T follicular helper cell (primary cell): ENCODE data around the gene MGST2.

Experiments
- DNase-seq: peaks from one replicate; pipeline ENCODE4 v3.0.0-alpha.2; 2020; ENCODE audit warnings: low read depth

The MGST2 gene

DNA sequence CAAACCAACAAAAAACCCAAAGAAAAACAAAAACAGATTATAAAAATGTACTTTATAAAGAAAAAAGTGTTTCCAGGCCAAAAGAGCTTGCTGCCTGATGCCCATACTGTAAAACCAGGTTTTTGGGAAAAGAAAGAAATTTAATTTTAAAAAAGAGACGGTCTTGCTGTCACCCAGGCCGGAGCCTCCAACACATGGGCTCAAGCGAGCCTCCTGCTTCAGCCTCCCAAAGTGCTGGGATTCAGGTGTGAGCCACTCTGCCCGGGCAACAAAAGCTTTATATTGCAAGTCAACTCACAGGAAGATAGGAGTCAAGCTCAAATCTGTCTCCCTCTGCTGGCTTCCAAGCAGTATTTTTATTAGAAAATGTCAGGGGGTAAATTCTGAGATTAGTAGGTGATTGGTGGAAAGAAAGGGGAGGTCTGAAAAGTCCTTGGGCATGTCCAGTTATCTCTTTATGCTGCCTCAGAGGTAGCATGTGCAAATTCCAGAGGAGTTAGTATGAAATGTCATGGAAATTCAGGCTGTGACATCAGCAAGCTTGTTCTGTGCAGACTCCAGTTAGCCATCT, 39.4 kb downstream of the MGST2 start:
- no peak for DNase-seq

DNA sequence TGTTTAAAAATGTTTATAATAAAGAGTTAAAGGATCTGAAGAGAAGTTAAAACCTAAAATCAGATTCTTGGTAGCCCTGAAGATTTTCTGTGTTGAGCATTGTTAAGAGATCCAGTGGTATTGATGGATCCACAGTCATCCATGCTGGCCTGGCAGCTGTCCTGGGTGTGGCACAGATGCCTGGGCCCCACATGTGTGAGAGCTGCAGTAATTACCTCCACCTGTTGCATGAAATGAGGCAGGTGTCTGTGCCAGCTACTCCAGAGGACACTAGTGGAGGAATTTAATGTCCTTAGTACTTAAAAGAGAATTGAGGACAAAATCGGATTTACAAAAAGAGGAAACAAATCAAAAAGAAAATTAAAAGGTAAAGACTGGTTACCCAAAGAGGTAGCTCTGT, 44.0 kb downstream of the MGST2 start:
- DNase-seq = no peak

DNA sequence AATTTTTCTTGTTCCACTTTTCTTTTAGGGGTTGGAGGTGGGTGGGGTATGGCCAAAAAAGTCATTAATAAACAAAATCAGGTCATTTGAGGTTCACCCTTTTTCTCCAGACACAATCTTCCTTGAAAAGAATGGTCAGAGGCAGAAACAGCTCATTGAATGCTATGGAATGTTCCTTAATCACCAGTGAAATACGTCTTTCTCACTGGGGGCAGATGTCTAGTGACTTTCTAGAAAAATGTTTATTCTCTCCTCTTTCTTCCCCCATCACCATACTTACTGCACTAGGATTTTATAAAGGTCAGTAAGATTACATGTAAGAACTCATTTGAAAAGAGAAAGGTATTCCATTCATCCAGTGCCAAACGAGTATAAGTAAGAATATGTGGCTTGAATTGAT, 44.5 kb downstream of the MGST2 start:
- no peak for DNase-seq

DNA sequence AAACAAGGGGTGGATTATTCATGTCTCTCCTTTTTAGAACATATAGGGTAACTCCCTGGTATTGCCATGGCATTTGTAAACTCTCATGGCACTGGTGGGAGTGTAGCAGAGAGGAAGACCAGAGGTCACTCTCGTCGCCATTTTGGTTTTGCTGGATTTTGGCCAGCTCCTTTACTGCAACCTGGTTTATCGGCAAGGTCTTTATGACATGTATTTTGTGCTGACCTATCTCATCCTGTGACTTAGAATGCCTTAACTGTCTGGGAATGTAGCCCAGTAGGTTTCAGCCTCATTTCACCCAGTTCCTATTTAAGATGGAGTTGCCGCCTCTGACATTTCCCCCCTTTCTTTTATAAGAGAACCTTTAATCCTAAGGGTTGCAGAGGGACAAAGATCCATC, 45.8 kb downstream of the MGST2 start:
- DNase-seq = no peak

DNA sequence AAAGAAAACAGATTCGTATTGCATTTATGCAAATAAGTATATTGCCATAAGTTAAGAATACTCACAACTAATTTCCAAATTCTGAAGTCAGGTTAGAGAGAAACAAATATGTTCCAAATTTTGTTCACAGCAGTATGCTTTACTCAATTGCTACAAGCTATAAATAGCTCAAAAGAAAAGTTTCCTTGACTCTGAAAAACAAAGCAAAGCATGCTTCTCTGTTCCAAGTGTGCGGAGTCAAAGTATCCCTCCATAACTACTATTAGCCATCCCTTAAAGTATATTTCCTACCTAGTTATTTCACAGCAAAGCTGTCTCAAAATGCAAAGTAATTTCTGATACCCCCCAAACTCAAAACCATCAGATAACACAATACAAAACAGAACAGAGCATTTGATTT, 47.3 kb downstream of the MGST2 start:
- no peak for DNase-seq

DNA sequence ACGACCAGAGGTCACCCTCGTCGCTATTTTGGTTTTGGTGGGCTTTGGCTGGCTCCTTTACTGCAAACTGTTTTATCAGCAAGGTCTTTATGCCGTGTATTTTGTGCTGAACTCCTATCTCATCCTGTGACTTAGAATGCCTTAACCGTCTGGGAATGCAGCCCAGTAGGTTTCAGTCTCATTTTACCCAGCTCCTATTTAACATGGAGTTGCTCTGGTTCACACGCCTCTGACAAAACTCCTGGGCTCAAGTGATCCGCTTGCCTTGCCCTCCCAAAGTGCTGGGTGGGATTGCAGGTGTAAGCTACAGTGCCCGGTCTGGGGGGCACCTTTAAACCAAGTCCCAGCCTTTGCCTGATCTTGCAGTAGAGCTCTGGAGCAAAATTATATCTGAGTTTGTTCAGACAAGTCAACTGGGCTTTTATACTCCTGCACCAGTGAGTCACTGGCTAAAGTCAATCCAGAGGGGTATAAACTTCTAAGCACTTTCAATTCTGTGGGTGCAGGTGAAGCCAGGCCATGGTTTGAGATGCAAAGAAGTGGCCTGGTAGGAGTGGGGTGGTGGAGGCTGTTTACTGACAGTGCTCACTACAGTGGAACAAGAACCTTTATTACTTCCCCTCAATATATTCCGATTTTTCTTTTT, 50.2 kb downstream of the MGST2 start:
- DNase-seq = no peak

DNA sequence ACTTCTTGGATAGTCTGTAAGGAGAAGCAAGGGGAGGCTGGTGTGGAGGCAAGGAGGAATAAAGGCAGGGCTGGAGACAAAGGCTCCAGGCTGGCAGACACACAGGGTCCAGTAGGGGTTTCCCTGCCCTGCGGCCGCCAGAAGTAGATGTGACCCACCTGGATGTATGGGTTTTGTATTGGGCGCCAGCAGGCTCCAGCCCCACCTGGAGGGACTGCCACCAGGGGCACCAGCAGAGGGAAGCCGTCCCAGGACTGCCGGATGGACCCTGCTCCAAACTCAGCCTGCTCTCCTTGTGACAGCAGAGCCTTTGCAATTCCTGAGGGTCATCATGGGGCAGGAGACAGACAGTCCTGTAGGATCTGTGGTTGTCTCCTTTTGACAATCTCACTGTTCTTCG, 52.7 kb downstream of the MGST2 start:
- no peak for DNase-seq

DNA sequence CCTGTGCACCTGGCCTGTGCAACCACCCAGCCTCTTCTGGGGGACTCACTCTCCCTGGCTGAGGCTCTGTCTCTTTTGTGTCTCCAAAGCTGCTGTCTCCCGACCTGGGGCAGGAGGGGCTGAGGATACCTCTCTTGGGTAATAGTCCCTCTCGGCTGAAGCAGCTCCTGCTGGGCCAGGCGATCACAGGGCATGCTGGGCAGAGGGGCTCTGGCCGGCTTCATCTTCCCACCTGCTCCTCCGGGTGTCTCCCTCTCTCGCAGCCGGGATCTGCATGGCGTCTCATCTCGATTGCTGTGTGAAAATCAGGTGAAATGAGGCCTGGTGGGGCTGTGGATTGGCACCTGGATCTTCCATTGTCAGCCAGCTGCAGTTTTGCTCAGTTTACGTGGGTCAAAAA, 53.2 kb downstream of the MGST2 start:
- DNase-seq = no peak

DNA sequence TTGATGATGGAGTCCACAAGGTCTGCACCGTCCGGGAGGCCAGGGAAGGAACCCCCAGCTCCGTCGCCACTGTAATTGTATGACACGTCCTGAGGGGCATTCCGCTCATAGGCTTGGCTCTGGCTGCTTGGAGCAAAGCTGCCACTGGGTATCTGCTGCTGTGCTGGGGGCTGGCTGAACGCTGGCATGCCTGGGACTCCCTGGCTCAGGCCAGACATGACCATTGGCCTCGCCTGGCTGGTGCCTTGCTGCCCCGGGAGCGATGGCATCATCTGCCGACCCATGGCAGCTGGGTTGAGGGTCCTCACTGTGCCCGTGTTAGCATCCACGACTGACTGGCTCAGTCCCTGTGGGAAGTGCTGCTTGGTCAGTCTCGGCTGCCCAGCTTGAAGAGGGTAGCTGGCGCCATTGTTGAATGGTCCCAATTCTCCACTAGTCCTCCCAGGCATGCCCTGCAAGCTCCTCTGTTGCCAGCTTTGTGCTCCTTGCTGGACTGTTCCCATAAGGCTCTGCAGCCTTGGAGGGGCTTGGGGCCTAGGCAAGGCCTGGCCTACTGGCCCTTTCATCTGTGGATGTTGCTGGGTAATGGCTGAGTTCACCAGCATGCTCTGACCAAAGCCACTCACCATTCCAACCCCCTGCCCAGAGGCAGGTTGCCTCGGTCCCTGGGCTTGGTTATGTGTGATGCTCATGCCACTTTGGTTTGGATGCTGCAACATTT, 53.9 kb downstream of the MGST2 start:
- DNase-seq = no peak

DNA sequence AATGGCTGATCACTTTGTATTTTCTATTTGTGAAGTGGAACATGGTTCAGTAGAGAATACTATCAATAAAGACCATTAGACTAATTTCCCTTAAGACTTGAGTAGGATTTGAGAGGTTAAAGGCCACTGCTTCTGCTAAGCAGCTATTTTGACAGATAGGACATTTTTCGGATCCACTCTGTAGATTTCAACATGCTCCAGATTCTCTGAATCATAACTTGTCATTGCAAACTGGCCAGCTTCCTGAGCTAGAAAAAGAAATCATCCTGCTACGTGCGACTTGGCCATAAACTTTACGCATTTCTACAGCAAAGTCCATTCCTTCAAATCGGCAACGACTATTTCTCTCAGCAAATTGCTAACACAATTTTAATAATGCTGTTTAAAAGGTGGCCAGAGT, 55.2 kb downstream of the MGST2 start:
- no peak for DNase-seq

DNA sequence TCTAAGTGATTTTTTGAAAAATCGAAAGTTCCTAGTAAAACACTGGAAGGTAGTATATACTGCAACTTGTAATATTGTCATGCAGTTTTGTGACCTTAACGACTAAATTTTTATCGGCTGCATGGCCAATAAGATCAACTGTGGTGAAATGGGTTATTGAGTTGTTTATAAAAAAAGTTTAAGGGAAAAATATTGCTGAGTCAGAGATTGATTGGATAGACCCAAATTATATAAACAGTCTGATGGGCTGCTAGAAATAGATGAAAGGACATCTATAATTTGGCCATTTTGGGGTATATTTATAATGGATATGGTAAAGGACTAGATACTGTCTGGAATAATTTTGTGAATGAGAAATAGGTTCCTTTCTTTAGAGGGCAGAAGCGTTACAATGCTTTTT, 56.2 kb downstream of the MGST2 start:
- DNase-seq = no peak

DNA sequence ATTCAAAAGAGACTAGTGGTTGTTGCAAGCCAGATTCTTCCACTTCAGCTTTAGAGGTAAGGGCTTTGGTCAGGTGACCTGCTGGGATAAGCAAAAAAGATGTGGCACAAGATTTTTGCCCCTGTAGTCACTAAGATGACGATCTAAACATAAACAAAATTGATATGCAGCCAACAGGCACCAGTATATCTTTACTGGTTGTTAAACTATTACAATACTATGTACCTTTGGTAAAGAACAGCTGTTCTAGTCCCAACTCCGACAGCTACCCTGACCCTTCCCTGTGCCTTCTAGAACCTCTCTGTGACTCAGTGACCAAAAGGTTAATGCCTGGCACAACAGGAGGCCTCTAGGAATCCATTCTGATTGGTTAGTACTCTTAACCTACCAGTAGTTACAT, 59.6 kb downstream of the MGST2 start:
- DNase-seq = no peak

DNA sequence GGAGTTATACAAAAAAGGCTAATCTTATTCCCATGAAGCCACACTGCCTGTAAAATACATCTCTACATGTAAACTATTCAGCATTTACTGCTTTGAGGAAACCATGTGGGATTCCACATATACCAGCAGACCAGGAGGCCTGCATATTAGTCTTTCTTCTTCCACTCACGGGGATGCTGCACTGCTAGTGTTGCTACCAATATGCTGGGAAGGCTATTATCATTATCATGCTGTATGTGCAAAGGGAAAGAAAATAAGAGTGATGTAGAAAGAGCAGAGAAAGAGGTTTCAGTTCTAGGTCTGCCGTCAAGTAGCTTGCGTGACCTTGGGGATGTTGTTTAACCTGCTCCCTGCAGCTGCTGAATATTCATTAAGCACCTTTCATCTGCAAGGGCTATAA, 61.0 kb downstream of the MGST2 start:
- DNase-seq = no peak

DNA sequence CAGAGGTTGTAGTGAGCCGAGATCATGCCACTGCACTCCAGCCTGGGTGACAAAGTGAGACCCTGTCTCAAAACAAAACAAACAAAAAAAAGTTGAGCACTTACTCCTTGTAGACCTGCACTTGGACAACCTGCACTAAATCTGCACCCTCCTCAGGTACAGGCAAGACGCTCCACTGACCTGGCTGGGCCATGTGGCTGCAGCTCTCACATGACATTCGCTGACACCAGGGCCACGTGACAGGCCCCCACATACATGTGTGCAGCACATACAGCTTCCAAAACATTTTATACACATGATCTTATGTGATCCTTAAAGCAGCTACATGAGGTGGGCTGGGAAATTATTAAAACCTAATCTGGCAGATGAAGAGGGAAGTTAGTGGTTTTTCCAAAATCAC, 62.5 kb downstream of the MGST2 start:
- no peak for DNase-seq

DNA sequence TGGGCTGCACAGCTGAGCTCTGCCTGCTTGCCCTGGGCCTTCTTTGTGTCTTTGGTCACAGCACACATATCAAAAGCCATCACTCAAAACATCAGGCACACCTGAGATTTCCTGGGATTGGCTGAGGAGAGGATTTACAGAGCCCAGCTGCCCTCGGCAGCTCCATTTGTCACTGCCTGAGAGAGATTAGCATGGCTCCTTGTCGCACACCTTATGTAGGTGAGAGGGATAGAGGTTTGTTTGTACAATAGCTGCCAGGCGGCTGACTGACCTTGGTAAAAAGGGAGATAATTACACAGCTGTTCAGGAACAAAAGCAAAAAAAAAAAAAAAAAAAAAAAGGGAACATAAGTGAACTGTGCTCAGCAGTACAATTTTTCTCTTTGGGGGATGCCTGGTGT, 63.2 kb downstream of the MGST2 start:
- DNase-seq = no peak

DNA sequence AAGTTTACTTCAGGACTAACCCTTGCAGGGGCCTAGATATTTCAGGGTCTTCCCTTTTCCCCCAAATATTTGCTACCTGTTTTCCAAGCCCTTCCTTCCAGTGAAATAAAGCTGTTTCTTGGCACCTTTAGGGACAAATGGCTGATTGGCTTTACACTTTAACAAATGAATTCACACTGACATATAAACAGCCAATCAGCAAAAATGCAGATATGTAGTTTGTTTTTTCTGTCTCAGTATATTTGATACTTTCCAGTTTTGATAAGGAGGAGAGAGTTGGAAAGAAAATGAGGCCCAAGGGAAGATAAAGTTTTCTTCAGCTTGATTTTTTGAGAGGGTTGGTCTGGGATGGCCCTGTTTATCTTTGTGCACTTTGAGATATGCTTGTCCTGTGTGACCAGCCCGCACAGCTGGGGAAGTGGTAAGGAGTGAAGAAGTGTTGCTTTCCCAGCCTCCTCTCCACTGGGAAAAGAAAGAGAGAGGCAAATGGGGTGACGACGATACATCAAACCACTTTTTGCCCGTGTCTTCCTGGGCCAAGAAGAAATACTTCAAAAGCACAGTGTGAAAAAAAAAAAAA, 67.5 kb downstream of the MGST2 start:
- DNase-seq = no peak

DNA sequence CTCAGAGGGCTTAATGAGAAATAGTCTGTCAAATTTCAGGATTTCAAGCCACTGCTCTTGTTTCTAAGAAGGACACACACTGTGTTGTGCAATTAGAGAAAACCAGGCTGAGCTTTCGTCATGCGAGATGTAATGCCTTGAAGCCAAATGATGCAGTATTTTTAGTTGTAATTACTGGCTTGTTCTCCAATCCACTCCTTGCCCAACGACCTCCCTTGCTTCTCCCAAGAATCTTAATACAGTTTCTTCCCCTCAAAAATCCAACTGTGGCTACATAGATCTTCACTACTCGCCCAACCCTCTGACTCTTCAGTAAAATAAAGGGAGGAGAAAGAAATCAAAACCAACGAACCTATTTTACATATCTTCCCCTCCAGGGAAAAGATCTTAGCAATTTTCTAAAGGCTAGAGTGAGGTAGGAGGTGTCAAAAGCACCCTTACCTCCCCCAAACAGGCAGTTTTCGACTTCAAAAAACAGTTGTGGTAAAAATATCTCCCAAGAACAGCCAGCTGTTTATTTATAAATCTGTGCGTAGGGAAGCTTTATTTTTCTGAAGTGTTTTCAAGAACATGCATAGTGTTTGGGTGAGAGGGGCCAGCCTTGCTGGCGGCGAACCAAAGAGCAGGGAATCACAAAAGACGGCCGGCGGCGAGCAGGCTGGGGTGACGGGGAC, 68.7 kb downstream of the MGST2 start:
- no peak for DNase-seq

DNA sequence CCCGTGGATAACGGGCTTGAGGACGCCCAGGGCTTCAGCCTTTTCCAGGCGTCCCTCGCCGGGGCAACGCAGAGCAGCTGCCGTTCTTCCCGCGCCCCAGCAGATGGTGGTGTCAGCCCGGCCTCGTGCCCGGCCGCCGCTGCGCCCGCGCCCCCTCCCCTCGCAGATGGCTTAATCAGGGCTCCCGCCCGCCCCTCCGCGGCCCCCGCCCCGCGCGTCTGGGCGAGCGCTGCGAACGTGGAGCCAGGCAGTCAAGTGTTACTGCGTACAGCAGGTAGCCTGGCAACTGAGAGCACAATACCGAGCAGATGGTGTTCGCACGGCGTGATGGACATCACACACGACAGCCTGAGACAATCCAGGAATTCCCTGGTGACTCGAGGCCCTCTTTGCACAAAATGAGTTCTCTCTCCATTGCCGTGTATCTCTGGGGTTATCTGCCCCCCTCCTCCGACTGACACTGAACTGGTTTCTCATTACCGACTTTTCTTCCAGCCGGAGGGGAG, 69.3 kb downstream of the MGST2 start:
- no peak for DNase-seq

DNA sequence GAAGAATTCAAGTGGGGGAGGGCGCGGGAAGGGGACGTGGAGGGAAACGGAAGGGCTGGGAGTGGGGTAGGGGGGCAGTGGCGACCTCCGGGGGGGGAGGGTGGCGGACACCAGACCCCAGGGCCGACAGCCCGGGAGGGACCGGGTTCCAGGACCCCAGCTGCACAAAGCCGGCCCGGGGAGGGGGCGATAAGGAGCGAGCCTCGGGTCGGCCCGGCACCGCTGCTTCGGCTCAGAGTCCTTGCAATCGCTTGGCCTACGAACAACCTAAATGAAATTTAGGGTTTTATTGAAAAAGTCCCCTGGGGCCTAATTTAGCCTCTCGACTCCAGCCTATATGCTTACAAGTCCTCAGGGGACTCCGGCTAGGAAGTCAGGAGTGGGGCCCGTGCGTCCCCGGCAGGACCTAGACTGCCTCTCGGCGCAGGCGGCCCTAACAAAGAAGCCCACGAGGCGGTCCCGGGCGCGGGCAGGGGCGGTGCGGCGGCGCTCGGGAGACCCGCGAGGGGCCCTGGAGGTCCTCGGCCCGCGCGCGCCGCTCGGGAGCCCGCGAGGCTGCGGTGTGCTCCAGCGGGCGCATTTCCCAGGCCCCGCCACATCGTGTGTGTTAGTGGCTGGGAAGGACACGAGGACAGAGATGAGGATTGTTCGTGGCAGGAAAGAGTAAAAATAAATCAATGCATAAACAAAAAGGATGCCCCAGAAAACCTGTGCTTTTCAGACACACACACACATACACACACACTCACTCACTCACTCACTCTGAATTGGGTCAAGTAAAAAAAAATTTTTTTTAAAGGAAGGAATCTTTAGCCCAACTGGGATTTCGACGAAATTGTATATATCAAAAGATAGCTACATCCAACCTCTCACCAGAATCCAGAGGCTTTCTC, 70.0 kb downstream of the MGST2 start:
- DNase-seq = no peak

DNA sequence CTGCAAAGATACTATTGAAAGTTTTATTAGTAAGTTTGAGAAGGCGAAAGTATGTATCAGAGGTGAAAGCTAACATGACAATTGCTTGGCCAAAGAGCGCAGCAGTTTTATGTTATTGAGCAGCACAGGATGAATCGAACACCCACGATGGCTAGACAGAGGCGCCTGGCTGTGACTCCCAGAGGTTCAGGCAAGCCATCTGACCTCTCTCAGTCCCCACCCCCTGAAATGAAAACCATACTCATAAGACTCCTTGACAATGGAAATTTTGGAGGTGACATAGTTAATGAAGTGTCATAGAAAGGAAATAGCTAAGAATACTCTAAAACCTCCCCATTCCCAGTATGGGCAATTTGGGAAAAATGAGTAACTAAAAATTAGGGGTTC, 70.6 kb downstream of the MGST2 start:
- no peak for DNase-seq

DNA sequence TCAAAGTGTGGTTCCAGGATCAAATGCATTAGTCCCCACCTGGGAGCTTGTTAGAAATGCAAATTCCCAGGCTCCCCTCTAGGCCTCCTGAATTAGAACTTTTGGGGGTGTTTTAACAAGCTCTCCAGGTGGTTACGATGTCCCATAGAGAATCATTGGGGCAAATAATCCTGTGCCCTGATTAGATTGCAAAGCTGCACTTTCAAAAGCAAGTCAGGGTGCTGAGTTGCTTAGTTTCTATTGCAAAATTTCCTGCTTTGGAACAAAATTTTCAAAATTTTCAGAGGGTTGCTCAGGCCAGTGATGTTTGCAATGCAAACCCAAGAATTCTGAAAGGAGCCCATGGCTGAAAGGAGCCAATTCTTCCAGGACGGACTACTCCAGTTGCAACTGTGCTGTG, 71.0 kb downstream of the MGST2 start:
- DNase-seq = no peak
